SW 1271 (cell line): Measurements from ENCODE around the gene ASAH2.
A peak's percentile ranks its signal among the peaks of the same experiment; 100 is the strongest.
"Not testable (repeated sequence)": the region's sequence is repeated elsewhere in the genome, so short reads cannot be mapped to it uniquely, and the experiment has no call there.

ENCODE experiments used
- DNase-seq, 2 experiments: peaks; one replicate each; lab custom pipeline; 2025; lab: John Stamatoyannopoulos, UW

The ASAH2 gene

DNA sequence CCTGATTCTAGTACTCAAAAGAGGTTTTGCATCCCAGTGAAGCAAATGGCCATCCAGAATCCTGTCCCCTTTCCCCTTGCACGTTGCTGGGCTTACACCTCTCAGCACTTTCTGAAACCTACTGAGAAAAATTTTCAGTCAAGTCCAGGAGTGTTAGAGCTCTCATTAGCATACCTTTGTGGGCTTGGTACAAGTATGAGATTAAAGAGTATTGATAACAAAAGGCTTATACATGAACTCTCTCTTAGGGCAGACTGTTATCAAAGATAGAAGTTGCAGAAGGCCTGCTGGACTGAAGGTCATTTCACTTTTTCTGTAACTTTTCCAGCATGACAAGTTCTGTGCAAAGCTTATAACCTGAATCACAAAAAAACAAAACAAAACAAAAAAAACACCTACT, at the start of gene ASAH2:
TSS of gene ASAH2 (minus strand) at position 123 of the 400 bp plus-strand sequence. CDS start 2,906 bp downstream, outside the sequence.
- no peak for DNase-seq

DNA sequence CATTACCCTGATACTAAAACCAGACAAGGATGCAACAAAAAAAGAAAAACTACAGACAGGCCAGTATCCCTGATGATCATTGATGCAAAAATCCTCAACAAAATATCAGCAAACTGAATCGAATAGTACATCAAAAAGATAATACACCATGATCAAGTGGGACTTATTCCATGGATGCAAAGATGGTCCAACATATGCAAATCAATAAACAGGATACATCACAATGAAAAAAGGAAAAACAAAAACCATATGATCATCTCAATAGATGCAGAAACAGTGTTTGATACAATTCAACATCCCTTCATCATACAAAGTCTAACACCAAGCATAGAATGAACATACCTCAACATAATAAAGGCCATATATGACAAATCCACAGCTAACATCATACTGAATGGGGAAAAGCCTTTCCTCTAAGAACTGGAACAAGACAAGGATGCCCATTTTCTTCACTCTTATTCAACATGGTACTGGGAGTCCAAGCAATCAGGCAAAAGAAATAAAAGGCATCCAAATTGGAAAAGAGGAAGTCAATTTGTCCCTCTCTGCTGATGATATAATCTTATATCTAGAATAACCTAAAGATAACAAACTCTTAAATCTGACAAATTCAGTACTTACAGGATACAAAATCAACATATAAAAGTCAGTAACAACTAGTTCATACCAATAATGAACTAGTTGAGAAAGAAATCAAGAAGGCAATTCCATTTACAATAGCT, 48.8 kb upstream of the ASAH2 start:
- no peak for DNase-seq

DNA sequence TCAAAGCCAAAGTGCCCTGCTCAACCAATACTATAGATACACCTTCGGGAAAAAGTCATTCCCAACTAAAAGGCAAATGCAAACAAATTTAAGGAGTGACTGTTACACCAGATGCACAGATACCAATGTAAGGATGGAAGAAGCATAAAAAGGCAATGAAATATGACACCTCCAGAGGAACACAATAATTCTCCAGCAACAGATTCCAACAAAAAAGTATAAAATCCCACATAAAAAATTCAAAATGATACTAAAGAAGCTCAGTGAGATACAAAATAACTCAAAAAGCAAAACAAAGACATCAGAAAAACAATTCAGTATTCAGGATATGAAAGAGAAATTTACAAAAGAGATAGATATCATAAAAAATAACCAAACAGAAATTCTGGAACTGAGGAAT, 44.1 kb upstream of the ASAH2 start:
- DNase-seq: no peak

DNA sequence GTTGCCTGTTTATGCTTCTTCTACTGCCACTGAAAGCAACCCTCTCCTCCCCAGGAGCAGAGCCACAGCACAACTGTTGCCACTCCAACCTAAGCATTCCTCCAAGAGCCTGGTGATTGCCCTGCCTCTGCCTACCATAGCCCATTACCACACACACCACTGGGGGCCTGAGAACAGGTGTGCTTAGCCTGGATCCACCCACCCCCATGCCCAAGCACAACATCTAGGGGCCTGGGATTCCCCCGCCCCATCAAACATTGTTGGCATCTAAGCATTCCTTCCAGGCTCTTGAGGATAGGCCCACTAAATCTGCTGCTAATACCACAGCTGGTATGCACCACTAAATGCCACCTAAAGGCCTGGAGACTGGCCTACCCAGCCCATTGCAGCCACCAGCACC, 43.3 kb upstream of the ASAH2 start:
- DNase-seq: no peak

DNA sequence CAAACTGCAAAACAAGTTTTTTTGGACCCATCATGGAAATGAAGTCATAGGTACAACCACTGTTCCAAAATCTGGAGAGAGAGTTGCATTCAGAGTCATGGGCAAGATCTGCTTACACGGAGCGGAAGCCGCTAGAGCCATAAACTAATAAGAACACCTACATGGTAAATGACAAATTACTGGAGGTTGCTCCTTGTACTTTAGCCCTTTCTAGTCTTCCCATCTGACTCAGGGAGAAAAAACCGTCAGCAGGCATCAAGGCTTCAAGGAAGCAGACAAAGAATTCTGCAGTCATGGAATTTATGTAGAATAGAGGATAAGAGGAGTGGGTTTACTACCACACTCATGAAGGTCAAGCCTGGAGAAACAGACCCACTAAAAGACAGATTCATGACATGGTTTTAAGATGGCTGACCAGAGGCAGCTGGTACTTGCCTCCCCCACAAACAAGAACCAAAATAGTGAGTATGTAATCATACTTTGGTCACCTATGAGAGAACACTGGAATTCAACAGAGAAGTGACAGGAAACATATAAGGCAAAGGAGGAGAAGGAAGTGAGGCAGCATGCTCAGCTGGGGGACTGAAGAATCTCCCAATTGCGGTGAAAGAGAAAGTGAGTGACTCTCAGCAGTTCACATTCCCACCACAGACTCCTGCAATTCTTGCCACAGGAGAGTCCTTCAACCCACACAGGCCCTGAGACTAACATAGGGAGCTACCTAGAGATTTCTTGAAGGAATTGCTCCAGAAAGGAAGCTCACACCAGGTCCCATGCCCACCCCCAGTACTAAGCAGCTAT, 42.4 kb upstream of the ASAH2 start:
- DNase-seq: no peak

DNA sequence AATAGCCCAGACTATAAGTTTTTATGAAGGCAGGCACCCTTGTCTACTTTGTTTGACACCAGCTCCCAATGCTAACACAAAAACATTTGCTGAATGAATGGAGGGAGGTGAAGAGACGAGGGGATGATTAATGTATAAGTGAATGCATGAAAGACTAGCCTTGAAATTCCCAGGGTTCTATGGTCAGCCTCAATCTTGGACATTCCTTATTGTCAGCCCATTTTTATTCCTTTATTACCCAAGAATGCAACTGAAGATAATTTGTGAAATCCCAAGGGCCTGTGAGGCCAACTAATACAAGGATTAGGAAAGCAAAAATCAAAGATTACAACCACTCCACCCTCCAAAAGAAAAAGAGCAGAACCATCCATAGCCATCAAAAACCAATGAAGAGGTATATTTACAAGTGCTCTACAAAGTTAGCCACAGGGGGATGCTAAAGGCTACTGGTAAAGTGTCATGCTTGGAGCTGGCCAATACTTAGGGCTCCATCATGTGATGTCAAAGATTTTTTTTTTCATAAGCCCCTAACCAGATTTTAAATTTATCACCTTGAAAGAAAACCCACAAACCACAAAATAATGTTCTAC, 40.0 kb upstream of the ASAH2 start:
- no peak for DNase-seq

DNA sequence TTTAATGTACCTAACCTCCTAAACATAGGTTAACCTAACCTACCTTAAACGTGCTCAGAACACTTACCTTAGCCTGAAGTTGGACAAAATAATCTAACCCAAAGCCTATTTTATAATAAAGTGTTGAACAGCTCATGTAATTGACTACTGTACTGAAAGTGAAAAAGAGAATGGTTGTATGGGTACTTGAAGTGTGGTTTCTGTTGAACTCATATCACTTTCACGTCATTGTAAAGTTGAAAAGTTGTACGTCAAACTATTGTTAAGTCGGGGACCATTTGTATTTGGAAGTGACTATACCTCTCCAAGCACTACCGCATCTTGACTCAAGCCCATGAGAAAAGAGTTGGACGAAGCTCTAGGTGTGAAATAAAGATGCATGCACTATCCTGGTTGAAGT, 37.9 kb upstream of the ASAH2 start:
- no peak for DNase-seq

DNA sequence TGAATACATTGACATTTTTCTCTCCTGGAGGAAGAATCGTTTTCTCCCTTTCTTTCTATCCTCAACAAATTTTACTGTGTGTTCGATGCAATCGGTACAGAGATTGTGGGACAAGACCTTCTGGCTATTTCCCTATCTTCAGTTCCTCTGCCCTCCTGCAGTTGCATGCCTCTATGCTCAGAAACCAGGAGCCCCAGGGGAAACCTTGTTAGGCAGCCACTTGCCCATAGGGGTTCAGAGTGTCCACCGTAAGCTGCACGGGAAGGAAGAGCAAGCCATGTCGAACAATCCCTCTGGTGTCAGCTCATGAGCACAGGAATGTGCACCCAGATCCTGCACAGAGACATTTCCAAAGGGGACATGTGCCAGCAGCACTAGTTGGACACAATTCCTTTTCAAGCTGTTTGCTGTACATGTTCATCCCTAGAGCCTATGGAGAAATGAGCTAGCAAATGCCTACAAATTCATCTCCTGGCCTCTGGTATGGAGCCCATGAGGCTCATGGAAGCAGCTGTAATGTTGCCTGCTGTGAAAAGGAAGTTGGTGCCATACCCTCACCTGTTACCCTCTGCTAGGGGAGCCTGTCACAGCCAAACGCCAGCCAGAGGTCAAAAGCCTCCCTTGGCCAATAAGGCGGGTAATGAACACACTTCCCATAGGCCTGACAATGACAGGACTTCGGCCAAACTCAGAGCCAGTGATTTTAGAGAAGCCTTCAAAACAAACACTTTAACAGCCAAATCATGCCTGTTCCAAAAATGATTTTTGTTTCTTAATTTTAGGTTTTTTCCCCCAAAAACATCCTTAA, 35.9 kb upstream of the ASAH2 start:
- no peak for DNase-seq

DNA sequence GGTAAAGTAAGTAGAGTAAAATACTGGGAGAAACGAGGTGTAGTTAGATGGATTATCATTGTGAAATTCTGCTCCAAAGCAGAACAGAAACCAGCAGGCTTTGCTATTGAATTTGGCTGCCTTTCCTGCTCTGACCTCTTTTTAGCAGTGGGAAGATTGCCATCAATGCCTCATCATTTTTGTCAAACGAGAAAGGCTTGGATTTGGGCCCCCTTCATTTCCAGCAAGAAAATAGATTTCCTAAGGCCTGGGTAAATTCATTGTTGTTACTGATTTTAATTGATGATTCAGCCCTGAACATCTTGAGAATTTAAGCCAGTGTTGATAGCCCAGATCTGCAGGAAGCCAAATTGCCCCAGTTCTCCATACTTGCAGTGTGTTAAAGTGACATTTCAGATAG, 35.2 kb upstream of the ASAH2 start:
- DNase-seq: no peak

DNA sequence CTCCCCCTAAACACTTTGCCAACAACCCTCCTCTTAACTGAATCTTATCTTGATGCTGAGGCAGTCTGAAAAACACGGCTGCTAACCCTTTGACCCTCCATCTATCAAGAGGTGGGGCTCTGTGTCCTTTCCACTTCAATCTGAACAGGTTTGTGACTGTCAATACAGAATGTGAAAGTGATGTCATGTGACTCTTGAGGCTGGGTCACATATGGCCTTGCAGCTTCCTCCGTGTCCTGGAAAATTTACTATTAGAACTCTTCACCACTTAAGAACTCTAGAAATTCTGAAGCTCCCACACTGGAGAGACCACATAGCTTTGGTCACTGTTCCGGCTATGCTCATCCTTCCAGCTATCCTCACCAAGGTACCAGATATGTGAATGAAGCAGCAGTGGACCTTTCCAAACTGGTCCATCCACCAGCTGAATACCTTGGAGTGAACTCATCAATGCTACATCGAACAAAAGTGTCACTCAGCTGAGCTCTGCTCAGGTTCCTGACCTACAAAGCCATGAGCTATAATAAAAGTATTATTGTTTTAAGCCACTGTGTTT, 30.7 kb upstream of the ASAH2 start:
- DNase-seq: no peak

DNA sequence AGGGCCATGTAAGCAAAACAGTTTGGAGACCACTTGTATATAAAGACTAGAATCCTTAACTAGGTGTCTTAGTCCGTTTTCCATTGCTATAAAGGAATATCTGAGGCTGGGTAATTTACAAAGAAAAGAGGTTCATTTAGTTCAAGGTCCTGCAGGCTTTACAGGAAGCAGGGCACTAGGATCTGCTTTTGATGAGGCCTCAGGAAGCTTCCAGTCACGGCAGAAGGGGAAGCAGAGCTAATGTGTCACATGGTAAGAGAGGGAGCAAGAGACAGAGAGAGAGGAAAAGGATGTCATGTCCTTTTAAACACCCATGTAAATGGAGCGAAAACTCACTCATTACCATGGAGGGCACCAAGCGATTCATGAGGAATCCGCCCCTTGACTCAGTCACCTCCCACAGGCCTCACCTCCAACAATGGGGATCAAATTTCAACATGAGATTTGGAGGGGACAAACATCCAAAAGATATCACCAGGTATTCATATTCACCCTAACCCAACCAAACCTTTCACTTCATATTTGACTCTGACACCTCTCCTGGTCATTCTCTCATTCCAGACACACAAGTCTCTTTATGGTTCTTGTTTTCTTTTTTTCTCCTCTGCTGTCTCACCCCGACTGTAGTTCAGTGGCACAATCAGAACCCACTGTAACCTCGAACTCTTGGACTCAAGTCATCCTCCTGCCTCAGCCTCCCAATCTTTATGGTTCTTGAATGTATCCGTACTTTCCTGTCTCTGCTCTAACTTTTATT, 30.1 kb upstream of the ASAH2 start:
- no peak for DNase-seq

DNA sequence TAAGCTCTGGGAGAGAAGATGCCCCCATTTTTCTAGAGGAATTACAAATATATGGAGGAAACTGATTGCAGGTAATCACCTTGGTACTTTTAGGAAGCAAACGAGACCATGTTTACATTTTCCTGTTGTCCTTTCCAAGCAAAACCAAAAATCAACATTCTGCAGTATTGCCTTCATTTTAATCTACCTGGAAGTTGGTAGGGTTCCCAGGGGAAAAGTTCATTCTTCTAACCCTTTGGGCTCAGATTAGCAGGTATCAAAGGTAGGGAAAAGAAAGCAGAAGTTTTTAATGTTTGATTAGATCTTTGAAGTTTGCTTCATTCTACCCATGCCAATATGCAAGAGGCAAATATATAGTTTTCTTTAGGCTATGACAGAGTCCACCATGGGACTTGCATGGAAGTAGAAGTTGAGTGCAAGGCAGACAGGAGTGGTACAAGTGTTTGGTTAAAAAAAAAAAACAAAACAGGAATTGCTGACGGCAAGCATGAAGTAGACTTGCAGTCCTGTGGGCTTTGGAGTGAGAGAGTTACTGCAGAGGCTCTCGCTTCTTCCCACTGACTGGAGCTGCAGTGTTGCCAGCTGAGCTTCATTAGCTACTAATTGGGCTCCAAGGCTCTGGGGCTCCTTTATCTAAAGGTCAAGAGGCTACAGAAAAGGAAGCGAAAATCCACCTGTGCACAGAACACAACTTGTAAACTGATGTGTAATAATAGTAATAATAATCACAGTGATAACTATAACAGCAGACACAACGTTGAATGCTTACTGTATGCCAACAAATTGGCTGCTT, 28.9 kb upstream of the ASAH2 start:
- no peak for DNase-seq

DNA sequence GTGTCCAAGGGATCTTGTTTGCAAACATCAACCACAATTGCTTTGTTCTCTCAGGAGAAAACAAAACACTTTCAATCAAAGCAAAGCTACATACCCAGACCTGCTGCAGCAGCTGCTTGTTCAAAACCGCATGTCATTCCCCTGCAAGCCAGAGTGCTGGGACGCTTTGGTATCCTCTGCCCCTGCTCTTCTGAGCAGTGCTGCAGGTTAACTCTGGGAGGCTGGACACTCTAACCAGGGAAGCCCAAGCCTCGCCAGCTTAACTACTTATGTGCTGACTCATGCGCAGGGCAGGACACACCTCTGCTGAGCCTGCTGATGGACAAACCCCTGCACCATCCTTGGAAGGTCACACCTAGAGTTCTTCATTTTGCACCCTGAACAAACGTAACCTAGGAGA, 28.2 kb upstream of the ASAH2 start:
- DNase-seq: no peak

DNA sequence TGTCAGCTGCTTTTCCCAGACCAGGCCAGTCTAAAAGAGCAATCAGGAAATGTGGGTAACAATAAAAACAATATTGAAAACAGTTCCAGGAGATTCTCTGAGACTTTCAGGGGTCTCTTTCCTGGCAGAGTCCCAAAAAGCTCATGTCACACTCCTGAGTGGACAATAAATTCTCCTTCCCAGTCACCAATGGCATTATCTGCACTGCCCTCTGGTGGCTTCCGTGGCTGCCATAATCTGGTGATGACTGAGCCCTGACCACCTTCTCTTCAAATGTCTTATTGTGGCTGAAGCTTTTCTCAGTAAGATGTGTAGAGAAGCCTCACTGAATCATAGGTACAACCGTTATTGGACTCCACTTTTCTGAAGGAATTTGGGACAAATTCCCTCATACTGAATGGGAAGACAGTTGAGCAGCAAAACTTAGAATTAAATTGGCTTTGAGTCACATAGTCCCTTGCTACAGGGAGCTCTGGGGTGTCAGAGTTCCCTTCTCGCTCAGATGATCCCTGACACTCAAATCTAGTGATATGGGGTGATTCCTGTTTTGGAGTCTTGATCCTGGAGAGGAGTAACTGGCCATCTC, 24.4 kb upstream of the ASAH2 start:
- DNase-seq: peak; percentile 1 to 8

DNA sequence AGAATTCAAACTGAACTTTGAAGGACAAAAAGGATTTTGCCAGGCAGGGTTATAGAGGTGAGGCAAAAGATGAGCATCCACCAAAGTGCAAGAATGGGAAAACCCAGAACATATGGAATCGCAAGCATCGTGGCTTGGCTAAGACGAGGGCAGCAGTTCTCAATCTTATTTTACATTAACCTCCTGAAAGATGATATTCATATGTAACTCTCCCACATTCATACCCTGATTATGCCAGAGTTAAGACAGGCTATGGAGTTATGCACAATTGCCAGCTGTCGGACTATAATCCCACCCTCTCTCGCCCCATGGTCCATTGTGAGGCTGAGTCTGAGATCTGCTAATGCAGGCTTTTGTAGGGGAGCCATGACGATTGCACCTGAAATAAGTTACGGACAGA, 21.2 kb upstream of the ASAH2 start:
- DNase-seq: no peak

DNA sequence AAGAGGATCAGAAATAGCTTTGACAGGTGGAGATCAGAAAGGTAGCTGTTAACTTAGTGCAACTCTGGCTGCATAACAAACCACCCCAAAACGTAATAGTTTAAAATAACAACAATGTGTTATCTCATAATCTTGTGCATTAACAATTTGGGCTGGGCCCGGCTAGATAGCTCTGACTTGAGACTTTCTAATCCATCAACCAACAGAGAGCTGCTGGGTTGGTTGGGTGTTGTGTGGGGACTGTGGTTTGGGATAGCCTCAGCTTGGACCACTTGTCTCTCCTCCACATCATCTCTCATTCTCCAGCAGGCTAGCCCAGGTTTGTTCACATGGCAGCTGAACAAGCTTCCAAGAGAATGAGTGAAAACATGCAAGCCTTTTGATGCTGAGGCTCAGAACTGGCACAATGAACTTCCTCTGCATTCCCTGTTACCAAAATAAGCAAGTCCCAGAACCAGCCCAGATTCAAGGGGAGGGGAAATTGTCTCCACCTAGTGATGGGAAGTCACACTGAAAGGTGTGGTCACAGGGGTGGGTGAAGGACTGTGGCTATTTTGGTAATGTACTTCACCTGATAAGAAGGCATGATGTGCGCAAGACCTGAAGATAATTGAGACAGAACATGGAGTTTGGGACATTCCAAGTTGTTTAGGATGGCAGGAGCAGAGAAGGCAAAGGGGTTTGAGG, 20.4 kb upstream of the ASAH2 start:
- DNase-seq: no peak

DNA sequence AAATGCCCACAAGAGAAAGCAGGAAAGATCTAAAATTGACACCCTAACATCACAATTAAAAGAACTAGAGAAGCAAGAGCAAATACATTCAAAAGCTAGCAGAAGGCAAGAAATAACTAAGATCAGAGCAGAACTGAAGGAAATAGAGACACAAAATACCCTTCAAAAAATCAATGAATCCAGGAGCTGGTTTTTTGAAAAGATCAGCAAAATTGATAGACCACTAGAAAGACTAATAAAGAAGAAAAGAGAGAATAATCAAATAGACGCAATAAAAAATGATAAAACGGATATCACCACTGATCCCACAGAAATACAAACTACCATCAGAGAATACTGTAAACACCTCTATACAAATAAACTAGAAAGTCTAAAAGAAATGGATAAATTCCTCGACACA, 16.6 kb upstream of the ASAH2 start:
- DNase-seq: not testable (repeated sequence)

DNA sequence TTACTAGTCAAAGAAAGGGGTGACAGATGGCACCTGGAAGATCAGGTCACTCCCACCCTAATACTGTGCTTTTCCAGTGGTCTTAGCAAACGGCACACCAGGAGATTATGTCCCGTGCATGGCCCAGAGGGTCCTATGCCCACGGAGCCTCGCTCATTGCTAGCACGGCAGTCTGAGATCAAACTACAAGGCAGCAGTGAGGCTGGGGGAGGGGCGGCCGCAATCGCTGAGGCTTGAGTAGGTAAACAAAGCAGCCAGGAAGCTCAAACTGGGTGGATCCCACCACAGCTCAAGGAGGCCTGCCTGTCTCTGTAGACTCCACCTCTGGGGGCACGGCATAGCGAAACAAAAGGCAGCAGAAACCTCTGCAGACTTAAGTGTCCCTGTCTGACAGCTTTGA, 11.3 kb upstream of the ASAH2 start:
- not testable (repeated sequence) for DNase-seq

DNA sequence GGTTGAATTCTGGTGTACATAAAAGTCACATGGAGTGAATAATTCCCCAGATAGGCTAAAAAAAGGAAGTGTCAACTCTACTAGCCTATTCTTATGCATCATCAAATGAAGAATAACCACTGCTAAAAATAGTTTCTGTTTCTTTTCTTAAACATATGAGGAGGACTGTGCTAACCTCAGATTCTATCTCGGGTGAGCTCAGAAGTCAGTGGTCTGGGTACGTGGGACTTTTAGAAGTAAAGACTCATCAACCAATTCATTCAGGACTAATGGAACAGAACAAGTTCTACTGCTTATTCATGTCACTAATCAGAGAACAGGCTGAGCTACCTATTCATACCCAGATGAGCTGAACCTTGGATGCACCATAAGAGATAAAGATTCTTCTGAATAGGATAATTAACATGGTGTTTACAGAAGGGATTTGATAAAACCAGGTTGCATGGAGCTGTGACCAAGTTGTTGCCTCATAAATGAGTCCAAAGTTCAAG, 9.5 kb upstream of the ASAH2 start:
- DNase-seq: no peak
